HG03575 (cell line): ENCODE measurements around the gene ZNF185.
A peak's percentile ranks its signal among the peaks of the same experiment; 100 is the strongest.

ENCODE experiments used
- ATAC-seq: cut with Tn5 transposase; IDR thresholded peaks from one replicate; pipeline ENCODE4 v1.9.1; 2021; ENCODE audit not compliant: unreplicated experiment, insufficient number of reproducible peaks, low FRiP score; ENCODE audit errors: extremely low read depth

ZNF185 gene

DNA sequence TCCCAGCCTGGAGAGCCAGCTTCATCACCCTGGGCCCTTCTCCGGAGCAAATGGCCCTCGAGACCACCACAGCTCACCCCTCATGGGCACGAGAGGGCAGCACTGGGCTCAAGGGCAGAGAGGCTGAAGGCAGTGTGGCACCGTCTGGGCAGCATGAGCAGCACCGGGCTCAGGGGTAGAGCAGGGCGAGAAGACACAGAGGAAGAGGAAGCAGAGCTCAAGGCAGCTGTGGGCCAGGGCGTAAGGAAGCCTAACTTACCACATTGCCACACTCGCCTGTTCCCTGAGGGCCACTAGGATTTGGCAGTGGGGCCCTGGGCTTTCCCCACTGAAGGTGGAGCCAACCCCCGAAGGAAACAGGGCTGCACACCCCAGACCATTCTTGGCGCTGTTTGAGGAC is 15.5 kb downstream of the ZNF185 start:
- ATAC-seq, result no peak

DNA sequence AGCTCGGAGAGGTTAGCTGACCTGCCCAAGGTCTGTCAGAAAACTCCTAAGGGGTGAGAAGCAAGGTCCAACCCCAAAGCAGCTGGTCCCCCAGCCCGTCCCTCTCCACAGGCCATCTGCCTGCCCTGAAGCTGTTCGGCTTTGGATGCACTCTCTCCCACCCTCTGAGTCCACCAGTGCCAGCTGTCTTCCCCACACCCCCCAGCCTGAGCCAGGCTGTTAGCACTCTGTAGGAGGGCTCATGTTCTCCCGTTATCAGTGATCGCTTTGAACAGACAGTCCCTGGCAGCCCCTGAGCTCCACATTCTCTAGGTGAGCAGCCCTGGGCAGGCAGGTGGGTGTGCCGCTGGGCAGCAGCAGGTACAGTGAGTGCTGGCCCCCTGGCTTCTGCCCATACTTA is 16.0 kb downstream of the ZNF185 start:
- no peak for ATAC-seq

DNA sequence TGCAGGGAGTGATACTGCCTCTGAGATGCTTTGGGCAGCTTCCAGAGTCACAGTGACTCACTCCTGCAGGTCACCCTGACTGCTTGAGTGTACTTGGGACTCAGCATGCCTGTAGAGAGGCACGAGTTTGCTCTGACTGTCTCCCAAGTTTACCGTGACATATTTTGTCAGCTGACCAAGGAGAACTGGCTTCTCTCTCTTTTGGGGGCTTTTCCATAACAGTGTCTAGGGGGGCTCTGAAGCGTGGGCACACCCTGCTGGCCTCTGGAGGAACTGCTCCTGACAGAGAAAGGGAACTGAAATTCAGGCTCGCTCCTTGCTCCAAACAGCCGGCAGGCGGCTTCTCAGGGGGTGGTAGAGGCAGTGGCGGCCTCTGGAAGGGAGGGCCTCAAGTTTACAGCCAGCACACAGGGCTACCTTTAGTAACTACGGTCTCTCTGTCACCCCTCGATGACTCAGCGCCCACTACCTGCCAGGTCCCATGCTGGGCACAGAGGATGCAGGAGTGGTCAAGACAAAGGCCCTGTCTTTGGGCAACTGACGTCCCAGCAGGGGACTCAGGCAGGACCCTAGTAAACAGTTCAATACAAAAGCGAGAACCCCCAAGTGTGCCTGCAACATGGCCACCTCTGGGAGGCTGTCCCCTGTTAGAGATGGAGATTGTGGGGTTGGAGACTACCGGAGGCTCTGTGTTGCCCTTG is 17.8 kb downstream of the ZNF185 start:
- peak; percentile 84 for ATAC-seq

DNA sequence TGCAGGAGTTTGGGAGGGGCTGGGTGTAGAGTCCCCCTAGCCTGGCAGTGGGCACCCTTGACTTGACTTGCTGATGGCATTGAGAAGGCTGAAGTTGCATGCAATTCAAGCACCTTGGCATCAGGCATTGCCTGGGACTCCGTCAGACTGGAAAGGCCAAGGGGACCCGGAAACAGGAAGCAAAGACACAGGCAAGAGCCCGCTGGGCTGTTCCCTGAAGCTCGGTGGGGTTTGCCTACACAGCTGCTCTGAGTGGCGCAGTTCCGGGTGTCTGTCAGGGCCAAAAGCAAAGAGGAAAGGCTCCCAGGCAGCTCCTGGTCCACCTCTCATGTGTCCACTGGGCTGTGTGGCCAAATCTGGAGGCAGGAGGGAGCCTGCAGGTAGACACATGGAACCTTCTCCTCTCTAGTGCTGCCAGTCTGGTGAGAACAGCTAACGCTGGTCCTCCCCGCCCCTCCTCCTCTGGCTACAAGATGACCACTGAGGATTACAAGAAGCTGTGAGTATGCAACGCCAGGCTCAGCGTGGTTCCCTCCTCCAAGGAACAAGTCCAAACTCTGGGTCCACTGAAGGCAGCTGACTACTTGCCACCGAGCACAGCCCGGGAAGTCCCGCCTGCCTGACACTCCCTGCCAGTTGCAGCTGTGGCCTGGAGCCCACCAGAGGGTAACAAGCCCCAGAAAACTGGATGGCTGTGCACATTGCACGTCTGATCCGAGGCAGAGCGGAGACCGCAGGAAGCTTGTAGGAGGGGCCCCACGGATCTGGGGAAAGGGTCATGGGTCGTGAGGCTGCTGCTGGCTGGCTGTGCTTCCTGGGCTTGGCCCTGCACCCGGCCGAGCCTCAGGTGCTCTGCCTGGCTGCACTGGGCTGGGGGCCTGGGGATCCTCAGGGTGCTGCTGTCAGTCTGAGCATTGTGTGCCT is 20.1 kb downstream of the ZNF185 start:
- ATAC-seq, result no peak

DNA sequence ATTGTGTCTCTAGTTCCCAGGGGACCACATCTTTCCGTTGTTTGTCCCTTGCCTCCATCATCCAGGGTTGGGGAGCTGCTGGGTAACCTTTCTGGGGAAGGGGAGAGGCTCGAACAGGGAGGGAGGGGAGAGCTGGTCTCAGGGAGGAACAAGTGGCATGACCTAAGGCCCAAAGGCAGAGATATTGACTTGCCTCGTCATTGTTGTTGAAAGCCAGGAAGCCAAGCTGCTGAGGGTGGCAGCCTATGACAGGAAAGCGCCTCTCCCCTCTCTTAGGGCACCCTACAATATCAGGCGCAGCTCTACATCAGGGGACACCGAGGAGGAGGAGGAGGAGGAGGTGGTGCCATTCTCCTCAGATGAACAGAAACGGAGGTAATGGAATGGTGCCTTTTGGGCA is 20.8 kb downstream of the ZNF185 start:
- ATAC-seq, result no peak

DNA sequence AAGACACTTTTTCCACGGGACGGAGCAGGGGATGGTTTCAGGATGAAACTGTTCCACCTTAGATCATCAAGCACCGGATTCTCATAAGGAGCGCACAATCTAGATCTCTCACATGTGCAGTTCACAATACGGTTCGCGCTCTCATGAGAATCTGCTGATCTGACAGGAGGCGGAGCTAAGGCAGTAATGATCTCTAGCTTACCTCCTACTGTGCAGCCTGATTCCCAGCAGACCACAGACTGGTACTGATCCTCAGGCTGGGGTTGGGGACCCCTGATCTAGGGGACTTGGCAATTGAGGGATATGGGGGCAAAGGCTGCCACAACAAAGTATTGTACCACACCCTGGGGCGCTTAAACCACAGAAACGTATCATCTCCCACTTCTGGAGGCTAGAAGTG is 25.7 kb downstream of the ZNF185 start:
- ATAC-seq, result no peak

DNA sequence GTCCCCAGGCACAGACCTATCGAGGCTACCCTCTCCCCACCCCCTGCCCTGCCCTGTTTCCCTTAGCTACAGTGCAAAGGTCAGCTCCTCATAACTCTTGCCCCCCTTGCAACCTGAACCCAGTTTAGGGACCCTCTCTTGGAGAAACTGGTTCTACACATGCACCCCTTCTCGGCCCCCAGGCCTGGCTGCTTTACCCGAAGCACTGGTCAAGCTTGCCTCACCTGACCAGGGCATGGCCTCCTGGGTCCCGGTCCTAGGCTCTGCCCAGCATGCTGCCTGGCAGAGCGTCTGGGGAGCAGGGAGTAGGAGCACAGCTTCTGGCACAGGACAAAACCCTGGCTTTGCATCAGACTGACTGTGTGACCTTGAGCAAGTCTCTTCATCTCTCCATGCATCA is 28.0 kb downstream of the ZNF185 start:
- no peak for ATAC-seq

DNA sequence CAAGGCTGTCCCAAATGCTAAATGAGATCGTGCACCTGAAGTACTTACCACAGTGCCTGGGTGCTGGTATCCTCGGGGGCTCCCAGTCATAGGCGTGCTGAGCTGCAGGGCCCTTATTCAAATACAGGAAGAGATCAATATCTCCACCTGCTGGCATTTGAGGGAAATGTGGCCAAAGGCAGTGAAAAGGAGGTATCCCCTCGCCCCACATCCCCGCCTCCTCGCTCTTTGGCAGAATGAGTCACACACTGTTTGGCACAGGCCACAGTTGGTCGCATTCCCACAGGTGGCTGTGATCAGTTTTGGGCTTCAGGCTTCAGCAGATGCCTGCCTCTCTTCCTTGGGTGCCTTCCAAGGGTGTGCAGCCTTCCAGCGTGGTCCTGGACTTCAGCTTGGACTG is 28.4 kb downstream of the ZNF185 start:
- no peak for ATAC-seq

DNA sequence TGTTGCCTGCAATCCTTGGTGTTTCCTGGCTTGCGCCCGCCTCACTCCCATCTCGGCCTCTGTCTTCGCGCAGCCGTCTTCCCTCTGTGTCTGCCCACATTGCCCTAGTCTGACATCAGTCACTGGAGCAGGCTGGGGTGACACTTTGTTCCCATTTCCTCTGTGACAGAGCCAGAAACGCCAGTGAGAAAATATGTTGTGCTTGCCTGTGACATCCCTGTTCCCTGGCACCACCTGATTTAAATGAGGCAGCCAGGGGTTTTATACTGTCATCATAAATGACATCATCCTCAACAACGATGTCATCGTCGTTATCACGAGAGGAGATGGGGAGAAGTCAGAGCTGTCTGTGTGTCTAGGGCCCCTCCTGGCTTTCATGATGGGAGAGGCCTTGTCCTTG is 29.1 kb downstream of the ZNF185 start:
- no peak for ATAC-seq

DNA sequence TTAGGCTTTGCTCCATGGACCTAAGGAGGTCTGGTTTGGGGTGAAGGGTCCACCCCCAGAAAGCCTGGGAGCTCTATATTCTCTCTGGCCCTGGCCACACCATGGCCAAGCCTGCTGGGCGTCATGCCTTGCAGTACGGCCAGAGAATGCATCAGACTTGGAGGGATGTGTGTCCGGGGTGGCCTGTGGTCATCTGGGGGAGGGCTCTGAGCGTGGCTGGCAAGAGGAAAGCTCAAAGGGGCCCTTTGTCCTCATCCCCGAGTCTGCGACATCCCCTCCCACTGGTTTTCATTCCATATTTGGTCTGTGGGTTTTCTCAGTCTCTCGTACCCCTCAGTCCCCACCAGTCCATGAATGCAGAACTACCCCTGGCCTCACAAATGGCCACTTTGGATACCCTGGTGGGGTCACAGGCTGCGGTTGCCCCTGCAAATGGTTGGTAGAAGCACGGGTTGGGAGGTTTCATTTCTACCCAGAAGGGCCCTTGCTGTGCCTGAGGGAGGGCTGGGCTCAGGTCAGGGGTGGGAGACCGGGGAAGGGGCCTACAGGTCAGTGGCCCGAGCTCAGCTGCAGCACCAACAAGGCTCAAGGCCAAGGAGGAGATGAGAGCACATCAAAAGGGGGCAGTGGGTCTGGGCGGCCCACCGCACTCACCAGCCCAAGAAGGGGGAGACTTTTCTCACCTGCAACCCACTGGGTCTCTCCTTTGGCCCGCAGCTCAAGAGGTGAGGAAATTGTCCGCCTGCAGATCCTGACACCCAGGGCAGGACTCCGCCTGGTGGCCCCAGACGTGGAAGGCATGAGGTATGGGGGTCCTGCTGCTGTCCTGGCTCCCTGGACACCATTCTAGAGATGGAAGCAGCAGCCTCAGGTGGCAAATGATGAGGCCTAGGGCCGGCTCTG is 30.2 kb downstream of the ZNF185 start:
- ATAC-seq, result no peak

DNA sequence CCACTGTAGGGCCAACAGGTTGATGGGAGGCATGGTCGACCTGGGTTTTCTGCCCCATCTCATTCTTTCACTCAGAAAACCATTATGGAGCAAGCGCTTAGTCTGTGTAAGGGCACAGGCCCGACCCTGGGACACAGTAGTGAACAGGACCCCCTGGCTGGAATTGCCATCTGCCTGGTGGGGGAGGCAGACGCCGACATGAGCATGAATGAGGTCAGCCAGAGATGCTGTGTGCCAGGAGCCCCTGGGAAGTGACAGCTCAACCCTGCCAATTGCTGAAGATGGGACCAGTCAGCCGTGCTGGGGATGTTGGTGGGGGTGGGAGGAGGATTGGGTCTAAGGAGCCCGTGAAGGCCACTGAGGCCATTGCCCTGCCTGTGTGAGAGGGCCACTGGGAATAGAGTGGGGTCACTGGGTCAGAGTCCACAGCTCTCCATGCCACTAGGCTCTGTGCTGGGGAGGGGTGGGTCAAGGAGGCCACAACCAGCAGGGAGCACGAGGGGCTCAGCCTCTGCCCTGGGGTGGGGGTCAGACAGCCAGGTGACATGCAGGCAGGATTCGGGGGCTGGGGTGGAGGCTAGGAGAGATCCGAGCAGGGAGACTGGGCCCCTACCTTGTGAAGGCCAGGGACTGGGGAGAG is 31.0 kb downstream of the ZNF185 start:
- no peak for ATAC-seq

DNA sequence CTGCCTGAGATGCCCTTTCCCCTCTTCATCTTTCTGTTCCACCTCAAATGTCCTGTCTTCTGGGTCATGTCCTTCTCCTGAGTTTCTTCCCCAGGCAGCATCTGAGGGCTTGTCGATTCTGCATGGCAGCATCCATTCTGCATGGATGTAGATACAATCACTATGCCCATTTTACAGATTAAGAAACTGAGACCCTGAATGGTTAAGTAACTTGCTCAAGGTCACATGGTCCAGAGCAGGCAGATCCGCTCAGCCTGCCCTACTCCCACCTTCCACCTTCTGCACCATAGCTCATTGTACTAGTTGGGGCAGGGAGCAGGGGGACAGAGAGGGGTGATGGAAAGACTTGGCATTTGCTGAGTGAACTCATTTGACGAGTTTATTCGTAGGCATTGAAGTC is 32.0 kb downstream of the ZNF185 start:
- ATAC-seq, result no peak

DNA sequence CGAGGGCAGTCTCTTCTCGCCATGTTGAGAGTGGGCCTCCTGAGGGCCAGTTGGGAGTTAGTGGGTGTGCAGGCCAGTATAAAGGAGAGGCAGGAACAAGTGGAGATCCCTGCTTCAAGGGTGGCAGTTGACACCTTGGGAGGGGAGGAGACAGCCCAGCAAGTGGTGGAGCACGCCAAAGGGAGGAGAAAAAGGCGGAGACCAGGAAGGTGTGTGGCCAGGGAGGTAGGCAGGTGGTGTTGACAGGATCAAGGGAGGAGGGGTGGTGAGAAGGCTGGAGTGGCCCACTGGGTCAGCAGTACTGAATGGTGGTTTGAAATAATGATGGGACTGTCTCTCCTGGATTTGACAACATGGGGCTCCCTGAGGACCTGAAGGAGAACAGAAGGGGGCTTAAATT is 32.6 kb downstream of the ZNF185 start:
- ATAC-seq, result no peak

DNA sequence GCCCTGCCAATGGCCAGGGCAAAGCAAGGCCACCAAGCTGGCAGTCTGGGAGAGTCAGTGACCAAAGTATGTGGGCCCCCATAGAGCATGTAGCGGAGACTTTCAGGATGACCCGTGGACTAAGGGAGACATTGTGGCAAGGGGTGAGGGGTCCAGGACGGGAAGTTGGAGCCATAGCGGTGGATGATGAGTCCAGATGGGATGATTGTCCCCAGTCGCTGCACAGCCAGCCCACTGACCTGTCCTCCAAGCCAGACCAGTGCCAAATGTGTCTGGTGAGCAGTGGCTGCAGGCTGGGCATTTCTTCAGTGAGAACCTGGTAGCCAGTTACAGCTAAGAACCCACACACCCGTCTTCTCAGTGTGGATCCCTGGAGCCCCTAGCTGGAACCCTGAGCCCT is 34.3 kb downstream of the ZNF185 start:
- no peak for ATAC-seq

DNA sequence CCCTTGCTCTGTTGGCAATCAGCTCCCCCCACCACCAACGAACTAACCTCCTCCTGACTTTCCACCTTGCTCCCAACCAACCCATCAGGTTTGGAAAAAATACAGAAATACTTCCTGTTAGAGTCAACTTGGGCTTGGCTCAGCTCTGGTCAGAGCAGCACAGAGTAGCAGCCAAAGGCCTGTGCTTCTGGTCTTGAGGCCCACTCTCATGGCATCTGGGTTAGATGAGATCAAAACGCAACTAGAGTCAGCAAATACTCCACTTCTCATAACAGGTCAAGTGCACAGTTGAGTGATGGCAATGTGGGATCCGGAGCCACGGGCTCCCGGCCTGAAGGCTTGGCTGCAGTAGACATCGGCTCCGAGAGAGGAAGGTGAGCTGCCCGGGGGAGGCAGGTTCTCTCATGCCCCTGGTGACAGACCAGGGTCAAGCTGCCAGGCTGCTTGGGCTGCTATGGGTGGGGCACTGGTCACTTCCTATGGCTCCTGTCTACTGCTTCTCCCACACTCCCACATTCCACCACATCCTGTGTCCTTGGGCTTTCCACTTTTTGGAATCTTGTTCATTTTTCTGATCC is 34.8 kb downstream of the ZNF185 start:
- no peak for ATAC-seq

DNA sequence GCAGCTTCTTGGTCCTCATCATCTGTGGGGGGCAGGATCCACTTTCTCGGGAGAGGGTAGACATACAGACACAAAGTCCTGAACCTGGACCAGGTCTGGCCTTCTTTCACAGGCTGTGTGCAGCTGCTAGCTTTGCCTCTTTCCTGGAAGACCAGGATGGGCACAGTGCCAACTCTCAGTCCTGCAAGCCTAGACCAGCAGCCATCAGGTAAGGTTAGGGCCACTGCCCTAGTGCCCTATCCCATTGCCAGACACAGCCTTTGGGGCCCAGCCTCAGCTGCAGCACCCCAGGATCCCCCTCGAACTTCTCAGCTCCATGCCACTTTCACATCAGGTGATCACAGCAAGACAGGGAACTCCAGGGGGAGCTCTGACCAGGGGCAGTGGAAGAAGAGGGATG is 38.4 kb downstream of the ZNF185 start:
- ATAC-seq, result no peak

DNA sequence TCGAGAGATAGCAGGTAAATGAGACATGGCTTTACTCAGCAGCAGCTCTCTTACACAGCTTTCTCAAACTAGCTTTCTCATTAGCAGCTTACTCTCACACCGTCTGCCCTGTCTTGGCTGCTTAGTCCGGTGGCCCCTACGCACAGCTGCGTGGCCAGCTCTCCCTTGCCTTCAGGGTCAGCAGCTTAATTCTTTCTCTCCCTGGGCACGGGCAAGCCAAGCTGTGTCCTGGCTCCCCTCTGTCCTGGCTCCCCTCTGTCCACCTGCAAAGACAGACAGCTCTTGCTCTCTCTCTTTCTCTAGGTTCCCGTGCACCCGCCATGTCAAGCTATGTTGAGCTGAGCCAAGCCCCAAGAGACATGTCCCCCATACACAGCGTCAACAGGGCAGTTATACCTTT is 39.4 kb downstream of the ZNF185 start:
- no peak for ATAC-seq

DNA sequence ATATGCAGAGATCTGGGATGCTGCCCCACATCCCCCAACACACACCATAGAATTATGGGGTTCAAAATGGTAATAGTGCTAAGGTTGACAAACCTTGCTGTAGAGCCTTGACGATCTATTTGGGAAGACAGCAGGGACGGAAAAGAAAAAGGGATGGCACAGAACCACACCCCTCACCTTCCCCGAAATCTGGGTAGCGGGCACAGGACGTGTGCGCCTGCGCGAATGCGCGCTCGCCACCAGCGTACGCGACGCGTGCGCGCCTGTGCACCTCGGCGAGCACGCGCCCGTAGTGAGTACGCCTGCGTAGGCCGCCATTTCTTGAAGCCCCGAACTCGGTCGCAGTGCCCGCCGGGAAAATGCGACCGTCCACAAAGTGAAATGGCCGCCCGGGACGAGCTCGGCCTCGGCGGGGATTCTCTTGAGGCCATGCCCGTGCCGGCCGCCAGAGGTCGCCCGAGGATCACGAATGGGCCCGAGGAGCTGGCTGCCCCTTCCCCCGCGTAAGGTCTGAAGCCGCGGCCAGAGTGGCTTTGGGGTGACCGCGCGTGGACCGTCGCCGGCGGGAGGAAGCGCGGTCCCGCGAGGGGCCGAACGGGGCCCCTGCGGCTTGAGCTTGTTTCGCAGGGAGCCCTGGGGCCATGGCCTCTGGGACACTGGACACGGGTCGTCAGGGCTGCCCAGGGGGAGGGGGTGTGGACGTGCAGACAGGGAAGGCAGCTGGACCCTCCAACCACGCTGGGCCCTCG is 43.6 kb downstream of the ZNF185 start:
- ATAC-seq, result peak; percentile 46
